ENCODE results near the gene PFKFB4. TPM values are rescaled to one million over a fixed set of nuclear protein-coding genes. Genes with fewer than 3 reads are reported as not detected.

PFKFB4 gene
- total and polyA plus RNA-seq, 2 of the 8 experiments (the other 6 are each of a cell fraction or from before 2014, with no cell fraction given): 10.7 to 20.1 TPM

GRCh38 chr3:48591886-48592518, 35.4 kb upstream of the PFKFB4 start:
- H4K8ac ChIP-seq (ENCODE audit: extremely low read depth, insufficient read depth, low read length): no peak overlapping the region
- no peak overlapping the region for H3K23ac ChIP-seq (ENCODE audit: insufficient read length)
- H3K4me3 ChIP-seq (ENCODE audit: extremely low read depth in 1 of 4, insufficient read depth in 2 of 4, low read depth in 3 of 4, low read length in 4 of 4): no peak overlapping the region
- H3K18ac ChIP-seq (ENCODE audit: extremely low read depth, low read length): no peak overlapping the region
- no peak overlapping the region for H2BK120ac ChIP-seq (replicated peaks; ENCODE audit: low read depth, low read length)
- H2BK12ac ChIP-seq (ENCODE audit: low read depth, low read length): no peak overlapping the region
- no peak overlapping the region for H3K14ac ChIP-seq (ENCODE audit: insufficient read length)
- H2AK5ac ChIP-seq (ENCODE audit: low read depth, low read length): no peak overlapping the region
- CTCF ChIA-PET (ENCODE audit: partially characterized antibody): interaction anchor here (1.2 to 1.5 kb wide), 3 partner anchors 10 to 32 kb away, joined by 3 to 4 read pairs (median 3); no protein-coding TSS in a partner anchor
- peaks cover 0 to 6% (median 0%) of the 10 kb centered on the region in 4 experiments; a peak in 4 of 7 replicates for H3K27me3 ChIP-seq (replicated peaks in 1 of 4; ENCODE audit: control insufficient read depth in 3 of 4, extremely low read depth in 1 of 4, insufficient read depth in 3 of 4, low read length in 3 of 4)
- H3K27ac ChIP-seq (ENCODE audit: low read depth, low read length): no peak overlapping the region
- H3K4me2 ChIP-seq (ENCODE audit: insufficient read depth in 1 of 2, low read depth in 2 of 2, low read length in 2 of 2): no peak overlapping the region
- H2BK15ac ChIP-seq (ENCODE audit: low read length): no peak overlapping the region
- DNase-seq (ENCODE audit: low read depth in 1 of 2, low spot score in 2 of 2) (no peak), FAIRE-seq (no peak)
- no peaks in the 10 kb centered on the region for H3K79me2 ChIP-seq (ENCODE audit: control insufficient read depth in 1 of 2, insufficient read depth in 2 of 2, low read length in 2 of 2)
- no peaks in the 10 kb centered on the region for H3K79me1 ChIP-seq (ENCODE audit: low read depth, low read length)
- peaks cover 0 to 8% of the 10 kb centered on the region in 2 experiments for H4K20me1 ChIP-seq (replicated peaks in 1 of 2; ENCODE audit: control insufficient read depth in 1 of 2, insufficient read depth in 2 of 2, low read length in 2 of 2)
- H4K5ac ChIP-seq (ENCODE audit: insufficient read length, low read depth, low read length): no peak overlapping the region
- no peak overlapping the region for H2BK5ac ChIP-seq (ENCODE audit: low read depth, low read length)
- H2BK20ac ChIP-seq (ENCODE audit: low read length): no peak overlapping the region
- no peaks in the 10 kb centered on the region for H3K36me3 ChIP-seq (ENCODE audit: control insufficient read depth in 2 of 4, insufficient read depth in 4 of 4, low read length in 3 of 4)
- no peak overlapping the region for H4K91ac ChIP-seq (replicated peaks; ENCODE audit: insufficient read length, low read length)
- POLR2A ChIA-PET (ENCODE audit: partially characterized antibody): interaction anchor here (1.0 to 1.6 kb wide), 3 partner anchors 12 to 72 kb away, joined by 3 to 5 read pairs (median 3); partner anchors contain the start of gene SLC26A6
- no peak overlapping the region for H3K9ac ChIP-seq (replicated peaks in 1 of 4; ENCODE audit: extremely low read depth in 1 of 4, low read depth in 3 of 4, low read length in 3 of 4)
- TF ChIP-seq USF2 (IDR thresholded peaks at IDR 0.05; ENCODE audit: low read length) (no peak), RNF2 (IDR thresholded peaks at IDR 0.05; ENCODE audit: borderline replicate concordance, low read depth, low read length, missing control alignments, poor library complexity, severe bottlenecking) (no peak), SRF (IDR thresholded peaks at IDR 0.05; ENCODE audit: low read depth, low read length) (no peak), SP4 (IDR thresholded peaks at IDR 0.05; ENCODE audit: low read length) (no peak), SIN3A (conservative IDR thresholded peaks at IDR 0.05 in 1 of 2, IDR thresholded peaks at IDR 0.05 in 1 of 2; ENCODE audit: low read depth in 1 of 2, low read length in 2 of 2) (no peak)
- peaks cover 1% of the 10 kb centered on the region; the same call in 1 of the 2 replicates for H3K23me2 ChIP-seq (ENCODE audit: low read depth, low read length)
- peaks cover 3 to 23% (median 15%) of the 10 kb centered on the region in 4 experiments; a peak in 6 of 7 replicates for H3K4me1 ChIP-seq (replicated peaks in 1 of 4; ENCODE audit: control insufficient read depth in 3 of 4, insufficient read depth in 4 of 4, low read length in 3 of 4)
- WGBS, 2 experiments (ENCODE audit: extremely low coverage in 1 of 2, insufficient coverage in 1 of 2, insufficient read length in 1 of 2, insufficient replicate concordance in 2 of 2, low coverage in 1 of 2, low lambda C conversion rate in 2 of 2, missing lambda C conversion rate in 1 of 2): 90% methylated on average over 22 of the region's 22 CpGs; no CpG with 5 or more reads in 1 of the 2 experiments
- no peak overlapping the region for H2AFZ ChIP-seq (ENCODE audit: low read length)
- H3K9me3 ChIP-seq (ENCODE audit: insufficient read depth in 2 of 2, low read depth in 1 of 2, low read length in 1 of 2): no peaks in the 10 kb centered on the region
- no peak overlapping the region for H3K4ac ChIP-seq (replicated peaks; ENCODE audit: insufficient read length, low read depth, low read length)
- H3K56ac ChIP-seq (replicated peaks; ENCODE audit: insufficient read length, low read depth, low read length): no peak overlapping the region

Data from H1 (cell line).